Measurements from ENCODE around the gene ZNF138. TPM values are rescaled to one million over a fixed set of nuclear protein-coding genes. Genes with fewer than 3 reads are reported as not detected.

The ZNF138 gene
- total RNA-seq, 1 experiment from 2014 or later, result 8.4 TPM

GRCh38 chr7:64877714-64878610 lies 83.7 kb downstream of the ZNF138 start:
- Histone ChIP-seq H3K4me2 (no peak overlapping the region), H3K9me2 (ENCODE audit: insufficient read depth) (no peaks in the 10 kb centered on the region), H3K27ac (no peak overlapping the region), H3K79me2 (ENCODE audit: low read depth) (no peaks in the 10 kb centered on the region), H3K27me3 (ENCODE audit: insufficient read depth, low read depth) (peaks cover 71% of the 10 kb centered on the region), H3F3A (ENCODE audit: insufficient read depth, low read depth) (no peaks in the 10 kb centered on the region), H2AFZ (no peak overlapping the region), H3K4me1 (replicated peaks; ENCODE audit: insufficient read depth) (no peaks in the 10 kb centered on the region), H3K4me3 (no peak overlapping the region), H3K9me3 (ENCODE audit: insufficient read depth, low read depth) (no peaks in the 10 kb centered on the region), H3K36me3 (ENCODE audit: low read depth) (no peaks in the 10 kb centered on the region), H4K20me1 (ENCODE audit: insufficient read depth) (no peaks in the 10 kb centered on the region)
- intact Hi-C loops (cut with micrococcal nuclease; ENCODE audit: unreplicated experiment), result no loop called here
- TF ChIP-seq, protein P1, sequence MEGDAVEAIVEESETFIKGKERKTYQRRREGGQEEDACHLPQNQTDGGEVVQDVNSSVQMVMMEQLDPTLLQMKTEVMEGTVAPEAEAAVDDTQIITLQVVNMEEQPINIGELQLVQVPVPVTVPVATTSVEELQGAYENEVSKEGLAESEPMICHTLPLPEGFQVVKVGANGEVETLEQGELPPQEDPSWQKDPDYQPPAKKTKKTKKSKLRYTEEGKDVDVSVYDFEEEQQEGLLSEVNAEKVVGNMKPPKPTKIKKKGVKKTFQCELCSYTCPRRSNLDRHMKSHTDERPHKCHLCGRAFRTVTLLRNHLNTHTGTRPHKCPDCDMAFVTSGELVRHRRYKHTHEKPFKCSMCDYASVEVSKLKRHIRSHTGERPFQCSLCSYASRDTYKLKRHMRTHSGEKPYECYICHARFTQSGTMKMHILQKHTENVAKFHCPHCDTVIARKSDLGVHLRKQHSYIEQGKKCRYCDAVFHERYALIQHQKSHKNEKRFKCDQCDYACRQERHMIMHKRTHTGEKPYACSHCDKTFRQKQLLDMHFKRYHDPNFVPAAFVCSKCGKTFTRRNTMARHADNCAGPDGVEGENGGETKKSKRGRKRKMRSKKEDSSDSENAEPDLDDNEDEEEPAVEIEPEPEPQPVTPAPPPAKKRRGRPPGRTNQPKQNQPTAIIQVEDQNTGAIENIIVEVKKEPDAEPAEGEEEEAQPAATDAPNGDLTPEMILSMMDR (conservative IDR thresholded peaks at IDR 0.05), result no peak
- no TSS peak for BruUV-seq (replicated peaks)
- ChIA-PET CTCF (no interaction called here), POLR2A (ENCODE audit: unreplicated experiment) (no interaction called here)
- no peak for DNase-seq

DNA sequence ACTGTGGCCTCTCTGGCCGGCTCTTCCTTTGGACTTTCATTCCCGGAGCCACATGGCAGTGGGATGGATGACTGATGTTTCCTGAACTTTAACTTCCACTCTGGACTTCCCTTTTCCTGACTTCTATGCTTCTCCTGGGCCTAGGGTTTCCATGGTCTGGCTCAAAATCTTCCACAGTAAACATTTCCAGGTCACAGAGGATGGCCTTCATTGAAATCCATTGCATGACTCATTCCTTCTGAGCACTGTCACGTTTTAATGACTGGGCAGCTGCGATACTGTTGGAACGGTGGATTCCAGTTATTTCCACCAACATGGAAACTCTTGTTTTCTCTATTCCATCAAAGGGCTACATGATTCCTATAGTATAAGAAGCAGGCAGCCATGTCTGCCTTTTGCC lies 84.5 kb downstream of the ZNF138 start:
- Histone ChIP-seq H3K4me2 (no peak overlapping the region), H3K27me3 (ENCODE audit: insufficient read depth, low read depth) (peaks cover 67% of the 10 kb centered on the region), H2AFZ (no peak overlapping the region), H3K4me3 (no peak overlapping the region), H4K20me1 (ENCODE audit: insufficient read depth) (no peaks in the 10 kb centered on the region), H3K36me3 (ENCODE audit: low read depth) (no peaks in the 10 kb centered on the region), H3K9me2 (ENCODE audit: insufficient read depth) (no peaks in the 10 kb centered on the region), H3K79me2 (ENCODE audit: low read depth) (no peaks in the 10 kb centered on the region), H3F3A (ENCODE audit: insufficient read depth, low read depth) (no peaks in the 10 kb centered on the region), H3K9me3 (ENCODE audit: insufficient read depth, low read depth) (no peaks in the 10 kb centered on the region), H3K4me1 (replicated peaks; ENCODE audit: insufficient read depth) (no peaks in the 10 kb centered on the region), H3K27ac (no peak overlapping the region)
- DNase-seq, result no peak
- intact Hi-C loops (cut with micrococcal nuclease; ENCODE audit: unreplicated experiment), result no loop called here
- TF ChIP-seq, protein P1 (conservative IDR thresholded peaks at IDR 0.05), result no peak
- TF ChIP-seq EZH2 (IDR thresholded peaks at IDR 0.05; ENCODE audit: low read depth), result no peak
- CTCF ChIA-PET, result no interaction called here
- POLR2A ChIA-PET (ENCODE audit: unreplicated experiment), result no interaction called here
- BruUV-seq (replicated peaks), result no TSS peak

- Histone ChIP-seq H3K9me3 (ENCODE audit: insufficient read depth, low read depth) (no peaks in the 10 kb centered on the region), H3K4me3 (no peak overlapping the region), H3K9me2 (ENCODE audit: insufficient read depth) (no peaks in the 10 kb centered on the region), H3K27ac (no peak overlapping the region), H4K20me1 (ENCODE audit: insufficient read depth) (no peaks in the 10 kb centered on the region), H2AFZ (no peak overlapping the region), H3K79me2 (ENCODE audit: low read depth) (no peaks in the 10 kb centered on the region), H3K27me3 (ENCODE audit: insufficient read depth, low read depth) (peaks cover 67% of the 10 kb centered on the region), H3F3A (ENCODE audit: insufficient read depth, low read depth) (no peaks in the 10 kb centered on the region), H3K36me3 (ENCODE audit: low read depth) (no peaks in the 10 kb centered on the region), H3K4me1 (replicated peaks; ENCODE audit: insufficient read depth) (no peaks in the 10 kb centered on the region), H3K4me2 (no peak overlapping the region)
- CTCF ChIA-PET, result no interaction called here
- no peak for TF ChIP-seq EZH2 (IDR thresholded peaks at IDR 0.05; ENCODE audit: low read depth)
- TF ChIP-seq, protein P1 (conservative IDR thresholded peaks at IDR 0.05), result no peak
- intact Hi-C loops (cut with micrococcal nuclease; ENCODE audit: unreplicated experiment), result no loop called here
- no peak for DNase-seq
- POLR2A ChIA-PET (ENCODE audit: unreplicated experiment), result no interaction called here
- no TSS peak for BruUV-seq (replicated peaks)
These were observed 85.0 kb downstream of the ZNF138 start for GRCh38 chr7:64879086-64879730.
